HG03571 (cell line): ENCODE results near the gene SLC45A1.

Source experiments
- ATAC-seq: cut with Tn5 transposase; IDR thresholded peaks from one replicate; pipeline ENCODE4 v1.9.1; 2021; ENCODE audit not compliant: unreplicated experiment

Gene SLC45A1

GRCh38 chr1:8382608-8383505, 64.9 kb downstream of the SLC45A1 start:
- ATAC-seq, result no peak

DNA sequence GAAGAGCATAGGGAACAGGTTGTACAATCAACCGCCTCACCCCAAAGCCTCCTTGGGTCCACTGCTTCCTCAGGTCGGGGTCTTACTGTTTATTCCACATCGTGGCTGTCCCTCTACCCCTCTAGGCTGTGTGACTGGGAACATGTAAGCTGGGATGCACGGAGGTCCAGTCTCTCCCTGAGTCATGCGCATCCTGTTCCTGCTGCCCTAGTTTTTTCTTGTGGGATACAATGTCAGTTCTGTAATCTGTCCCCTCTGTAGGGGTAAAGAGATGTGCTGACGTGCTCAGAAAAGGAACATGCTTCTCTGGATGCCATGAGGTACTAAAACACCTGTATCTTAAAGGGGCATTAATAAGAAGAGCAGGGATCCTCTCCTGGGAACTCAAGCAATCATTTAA, 66.2 kb downstream of the SLC45A1 start:
- ATAC-seq, result no peak

DNA sequence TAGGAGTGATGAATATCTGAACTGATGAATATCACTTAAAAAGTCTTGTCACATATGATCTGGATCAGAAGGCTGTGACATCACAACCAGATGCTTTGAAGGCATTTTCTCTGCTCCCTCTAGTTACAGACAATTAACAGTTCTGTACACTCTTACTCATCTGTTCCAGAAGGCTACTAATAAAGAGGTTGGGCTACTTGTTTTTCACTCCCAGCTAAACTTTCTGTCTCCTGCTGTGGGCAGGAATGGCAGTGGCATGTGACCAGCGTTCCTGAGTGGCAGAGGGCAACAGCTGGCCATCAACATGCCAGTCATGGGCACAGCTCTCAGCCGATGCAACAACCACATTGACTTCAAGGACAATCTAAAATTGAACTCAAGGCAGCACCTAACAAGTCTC, 66.7 kb downstream of the SLC45A1 start:
- ATAC-seq, result no peak

DNA sequence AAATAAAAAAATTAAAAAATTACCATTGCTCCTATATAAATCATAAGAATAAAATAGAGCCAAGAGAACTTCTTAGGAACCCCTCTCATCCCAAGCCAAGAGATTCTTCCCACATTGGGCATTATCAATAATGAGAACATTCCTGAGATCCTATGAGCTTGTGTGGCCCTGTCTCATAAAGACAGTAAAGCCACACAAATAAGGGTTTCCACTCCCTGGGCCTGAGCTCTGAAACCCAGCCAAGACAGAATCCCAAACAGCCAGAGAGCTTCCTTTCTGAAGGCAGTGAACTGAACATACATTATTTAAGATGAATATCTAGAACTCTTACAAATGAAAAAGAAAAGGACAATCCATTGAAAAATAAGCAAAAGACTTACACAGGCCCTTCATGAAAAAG, 68.3 kb downstream of the SLC45A1 start:
- ATAC-seq, result no peak

DNA sequence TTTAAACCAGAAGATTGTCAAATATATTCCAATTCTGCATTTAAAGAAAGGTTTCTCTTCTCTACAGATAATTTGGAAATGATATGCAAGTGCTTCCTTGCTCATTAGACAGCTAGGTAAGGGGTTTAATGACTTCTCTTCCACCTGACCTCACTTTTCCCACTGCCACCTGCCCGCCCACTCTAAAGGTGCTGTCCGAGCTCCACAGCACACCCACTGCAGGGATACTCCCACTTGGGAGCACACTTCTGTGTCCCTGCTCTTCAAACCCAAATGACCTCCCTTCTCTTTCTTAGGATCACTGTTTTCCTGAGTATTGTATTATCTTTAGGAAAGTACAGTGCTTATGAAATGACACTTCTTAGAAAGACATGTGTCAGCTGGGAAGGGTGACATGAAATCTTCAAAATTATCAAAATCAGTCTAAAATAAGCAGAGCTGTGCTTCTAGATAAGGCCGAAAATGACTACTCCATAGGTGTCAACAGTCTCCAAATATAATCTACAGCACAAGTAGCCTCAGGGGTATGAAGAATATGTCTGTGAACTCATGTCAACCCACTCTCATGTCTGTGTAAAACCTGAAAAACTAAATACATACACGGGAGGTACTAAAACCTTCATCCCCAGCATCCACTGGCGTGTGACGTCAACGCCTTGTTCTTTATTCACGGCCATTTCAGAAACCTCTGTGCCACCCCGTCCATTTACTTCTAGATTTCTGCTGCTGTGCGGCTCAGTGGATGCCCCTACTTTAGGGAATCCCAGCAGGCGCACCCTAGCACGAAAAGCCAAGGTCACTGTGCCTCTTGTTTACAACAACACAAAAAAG, 71.0 kb downstream of the SLC45A1 start:
- ATAC-seq, result no peak

DNA sequence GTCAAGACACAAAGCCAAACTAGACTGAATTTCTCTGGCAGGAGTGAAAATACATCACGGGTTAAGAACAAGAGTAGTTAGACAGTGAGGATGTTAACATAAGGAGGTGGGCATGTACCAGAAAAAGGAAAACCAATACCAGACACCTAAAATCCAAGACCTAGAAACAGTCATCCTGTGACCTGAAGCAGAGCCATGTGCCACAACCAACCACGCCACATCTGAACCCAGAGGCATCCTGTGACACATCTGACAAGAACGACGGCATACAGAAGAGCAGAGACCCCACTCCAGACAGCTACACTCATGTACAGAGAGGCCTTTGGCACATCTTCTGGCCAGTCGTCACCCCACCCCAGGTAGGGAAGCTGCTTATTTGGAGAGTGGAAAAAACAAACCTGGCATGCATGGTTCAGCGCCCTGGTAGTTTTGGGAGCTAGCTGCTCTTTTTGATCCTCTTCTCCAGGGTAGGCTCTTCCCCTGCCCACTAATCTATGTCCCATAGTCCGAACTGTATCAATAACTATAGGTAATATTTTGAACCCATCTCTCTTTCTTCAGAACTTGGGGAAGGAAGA, 72.1 kb downstream of the SLC45A1 start:
- ATAC-seq, result no peak

DNA sequence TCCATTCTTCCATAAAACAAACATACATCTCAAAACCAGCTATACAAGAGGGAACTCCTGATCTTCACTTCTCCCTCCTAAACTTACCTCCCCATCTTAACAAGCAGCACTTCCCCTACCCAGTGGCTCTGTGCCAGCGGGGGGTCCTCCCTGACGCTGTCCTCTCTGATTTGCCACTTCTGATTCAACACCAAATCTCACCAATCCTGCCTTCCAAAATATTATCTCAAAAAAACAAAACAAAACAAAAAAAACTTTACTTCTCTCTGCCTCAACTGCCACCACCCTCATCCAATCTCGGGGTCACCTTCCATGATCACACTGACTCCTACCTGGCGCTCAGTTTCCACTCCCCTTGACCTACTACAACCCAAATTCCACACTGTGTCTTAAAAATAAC, 72.8 kb downstream of the SLC45A1 start:
- no peak for ATAC-seq

DNA sequence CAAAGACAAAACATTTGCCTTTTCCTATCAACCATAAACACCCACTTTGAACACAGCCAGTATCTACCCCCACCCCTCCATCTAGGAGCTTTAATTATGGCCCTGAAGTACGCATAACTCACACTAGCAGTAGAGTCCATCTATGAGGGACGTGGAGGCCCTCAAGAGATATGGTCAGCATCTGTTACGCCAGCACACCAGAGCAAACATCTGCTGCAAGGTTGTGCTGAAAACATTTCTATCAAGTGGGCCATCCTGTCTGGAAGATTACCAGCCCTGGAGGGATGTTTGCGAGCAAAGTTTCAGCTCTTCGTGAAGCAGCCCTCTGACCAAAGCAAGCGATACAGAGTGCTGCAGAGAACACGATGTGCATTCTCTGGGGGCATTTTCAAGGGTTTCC, 74.6 kb downstream of the SLC45A1 start:
- ATAC-seq, result no peak
